Astrocyte of the hippocampus (primary cell): ENCODE measurements around the gene PTPRB.
"Not testable (repeated sequence)": the region's sequence is repeated elsewhere in the genome, so short reads cannot be mapped to it uniquely, and the experiment has no call there.

Experiments used
- DNase-seq: peaks from one replicate; pipeline ENCODE4 v3.0.0; 2011; ENCODE audit warnings: low read depth, low spot score

PTPRB gene

GRCh38 chr12:70540996-70541395 lies 96.2 kb downstream of the PTPRB start:
- no peak for DNase-seq

GRCh38 chr12:70536650-70537049 lies 100.6 kb downstream of the PTPRB start:
- DNase-seq = no peak

DNA sequence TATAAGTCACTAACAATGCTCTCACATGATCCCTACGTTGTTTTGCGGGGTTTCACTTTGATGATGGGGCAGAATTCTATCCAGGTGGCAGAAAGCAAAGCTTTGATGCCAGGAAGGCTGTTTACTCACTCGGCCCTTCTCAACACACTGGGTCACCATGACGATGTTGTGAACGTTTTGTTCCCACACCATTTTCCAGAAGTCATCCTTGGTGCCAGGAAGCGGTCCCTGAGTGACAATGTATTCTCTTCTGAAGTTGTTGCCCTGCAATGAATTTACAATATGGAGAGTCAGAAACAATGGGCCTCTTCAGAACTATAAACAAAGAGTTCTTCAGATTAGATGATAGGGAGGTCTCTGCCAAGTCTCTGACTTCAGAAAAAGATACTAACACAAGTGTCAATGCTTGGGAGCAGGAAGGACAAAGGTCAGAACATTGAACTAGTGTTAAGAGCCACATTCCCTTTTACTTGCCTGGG lies 101.3 kb downstream of the PTPRB start:
- DNase-seq = no peak

- DNase-seq = no peak
These were observed 102.8 kb downstream of the PTPRB start for GRCh38 chr12:70534466-70534865.

DNA sequence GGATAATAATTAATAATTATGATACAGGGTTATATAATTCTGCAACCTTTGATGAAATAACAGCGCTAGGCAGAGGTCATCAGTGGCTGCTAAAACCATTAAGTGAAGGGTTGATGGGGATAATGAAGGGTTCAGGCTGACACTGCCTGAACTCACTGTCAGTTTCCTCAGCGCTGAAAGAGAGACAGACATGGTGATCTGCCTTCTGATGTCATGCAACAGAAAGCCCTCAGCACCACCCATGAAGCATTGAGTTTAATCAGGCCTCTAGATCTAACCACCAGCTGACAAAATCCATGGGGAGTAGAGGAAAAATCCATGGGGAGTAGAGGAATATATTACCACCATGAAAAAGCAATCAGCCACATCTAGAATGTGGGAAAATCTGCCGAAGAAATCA lies 107.6 kb downstream of the PTPRB start:
- no peak for DNase-seq

DNA sequence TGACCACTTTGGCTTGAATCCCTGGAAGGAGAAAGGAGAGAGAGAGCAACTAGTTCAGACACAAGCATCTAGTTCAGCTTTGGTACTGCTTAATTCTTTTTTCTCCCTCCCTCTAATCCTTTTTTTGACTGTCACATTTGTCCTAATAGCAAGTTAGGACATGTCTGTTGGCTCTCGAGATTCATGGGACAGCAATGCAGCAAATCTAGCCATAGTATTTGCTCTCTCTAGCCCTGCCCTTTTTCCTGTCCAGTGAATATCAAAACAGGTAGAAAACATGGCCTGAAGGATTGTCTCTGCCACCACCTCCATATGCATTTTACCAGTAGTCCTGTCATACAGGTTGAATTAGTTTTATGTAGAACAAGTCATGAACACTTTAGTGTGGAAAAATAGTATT lies 116.4 kb downstream of the PTPRB start:
- no peak for DNase-seq

- no peak for DNase-seq
These were observed 123.8 kb downstream of the PTPRB start for GRCh38 chr12:70513426-70513825.

GRCh38 chr12:70508178-70508577 lies 129.1 kb downstream of the PTPRB start:
- DNase-seq = no peak

- DNase-seq = peak; percentile 28
These were observed 129.8 kb downstream of the PTPRB start for GRCh38 chr12:70507442-70507841.

DNA sequence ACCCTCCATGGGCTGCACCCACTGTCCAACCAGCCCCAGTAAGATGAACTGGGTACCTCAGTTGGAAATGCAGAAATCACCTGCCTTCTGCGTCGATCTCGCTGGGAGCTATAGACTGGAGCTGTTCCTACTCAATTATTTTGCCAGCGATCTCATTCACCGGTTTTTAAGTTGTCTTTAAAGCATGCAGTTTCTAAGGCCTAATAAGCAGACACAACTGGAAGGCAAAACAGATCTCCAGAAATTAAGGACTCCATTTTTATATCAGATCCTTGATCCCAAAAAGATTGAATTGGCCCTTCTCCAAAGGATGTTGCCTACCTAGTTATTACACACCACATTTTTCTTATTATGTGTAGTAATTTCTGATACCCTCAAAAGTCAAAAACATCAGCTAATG lies 139.7 kb downstream of the PTPRB start:
- DNase-seq = no peak

DNA sequence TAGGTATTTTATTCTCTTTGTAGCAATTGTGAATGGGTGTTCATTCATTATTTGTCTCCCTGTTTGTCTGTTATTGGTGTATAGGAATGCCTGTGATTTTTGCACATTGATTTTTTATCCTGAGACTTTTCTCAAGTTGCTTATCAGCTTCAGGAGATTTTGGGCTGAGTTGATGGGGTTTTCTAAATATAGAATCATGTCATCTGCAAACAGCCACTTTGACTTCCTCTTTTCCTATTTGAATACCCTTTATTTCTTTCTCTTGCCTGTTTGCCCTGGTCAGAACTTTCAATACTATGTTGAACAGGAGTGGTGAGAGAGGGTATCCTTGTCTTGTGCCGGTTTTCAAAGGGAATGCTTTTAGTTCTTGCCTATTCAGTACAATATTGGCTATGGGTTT lies 144.3 kb downstream of the PTPRB start:
- DNase-seq = not testable (repeated sequence)

DNA sequence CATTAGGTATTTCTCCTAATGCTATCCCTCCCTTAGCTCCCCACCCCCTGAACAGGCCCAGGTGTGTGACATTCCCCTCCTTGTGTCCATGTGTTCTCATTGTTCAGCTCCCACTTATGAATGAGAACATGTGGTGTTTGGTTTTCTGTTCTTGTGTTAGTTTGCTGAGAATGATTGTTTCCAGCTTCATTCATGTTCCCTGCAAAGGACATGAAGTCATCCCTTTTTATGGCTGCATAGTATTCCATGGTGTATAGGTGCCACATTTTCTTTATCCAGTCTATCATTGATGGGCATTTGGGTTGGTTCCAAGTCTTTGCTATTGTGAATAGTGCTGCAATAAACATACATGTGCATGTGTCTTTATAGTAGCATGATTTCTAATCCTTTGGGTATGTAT lies 146.3 kb downstream of the PTPRB start:
- not testable (repeated sequence) for DNase-seq

GRCh38 chr12:70487440-70487839 lies 149.8 kb downstream of the PTPRB start:
- DNase-seq = peak; percentile 60

GRCh38 chr12:70486588-70486987 lies 150.6 kb downstream of the PTPRB start:
- DNase-seq = peak; percentile 12

DNA sequence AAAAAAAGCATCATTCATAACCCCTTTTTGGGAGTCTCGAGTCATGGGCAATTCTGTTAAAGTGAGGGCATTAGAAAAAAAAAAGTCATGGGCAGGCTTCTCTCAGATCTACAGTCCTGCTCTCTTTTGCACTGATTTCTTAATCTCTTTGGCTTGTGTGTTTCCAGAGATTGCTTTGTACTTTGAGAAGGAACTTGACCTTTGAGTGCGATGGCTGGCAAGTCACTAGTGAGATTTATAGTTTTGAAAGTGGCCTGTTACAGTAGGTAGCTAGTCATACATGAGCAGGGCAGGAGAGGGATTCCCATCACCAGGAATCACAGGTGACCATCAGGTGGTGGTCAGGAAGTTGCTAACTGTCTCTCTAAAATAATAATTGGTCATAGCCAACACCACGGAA lies 151.5 kb downstream of the PTPRB start:
- DNase-seq = no peak

DNA sequence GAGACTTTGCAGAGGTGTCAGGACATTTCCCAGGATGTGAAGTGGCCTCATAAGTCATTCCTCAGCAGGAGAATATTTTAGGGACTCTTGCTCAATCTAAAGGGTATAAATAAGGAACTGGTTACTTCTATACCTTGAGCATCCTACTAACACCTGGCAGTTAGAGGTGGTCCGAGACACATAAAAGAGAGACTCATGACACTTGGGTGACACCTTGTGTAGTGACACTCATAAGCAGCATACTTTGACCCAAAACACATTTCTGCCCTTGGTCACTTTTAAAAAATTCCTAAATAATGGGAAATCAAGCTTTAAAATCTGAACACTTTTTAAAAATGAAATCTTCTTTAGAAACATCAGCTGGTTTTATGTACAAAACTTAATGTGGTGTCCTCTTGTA lies 152.8 kb downstream of the PTPRB start:
- no peak for DNase-seq

DNA sequence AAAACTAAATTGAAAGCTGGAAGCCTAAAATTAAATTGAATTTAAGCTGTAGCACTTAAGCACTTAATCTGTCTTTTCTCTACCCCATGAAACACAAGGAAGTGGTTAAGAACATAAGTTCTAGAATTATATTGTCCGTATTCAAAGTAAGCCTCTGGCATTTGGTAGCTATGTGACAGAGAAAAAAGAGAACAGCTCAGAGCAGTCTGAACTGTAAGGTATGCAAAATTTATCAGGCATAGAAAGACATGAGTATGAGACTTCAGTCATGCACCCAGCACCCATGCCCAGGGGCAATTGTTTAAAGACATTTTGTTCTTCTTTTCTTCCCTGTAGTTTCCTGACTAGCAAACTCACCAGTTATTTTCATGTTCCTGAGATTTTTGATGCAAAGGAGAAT lies 154.5 kb downstream of the PTPRB start:
- no peak for DNase-seq

GRCh38 chr12:70469221-70469820 lies 167.9 kb downstream of the PTPRB start:
- no peak for DNase-seq

DNA sequence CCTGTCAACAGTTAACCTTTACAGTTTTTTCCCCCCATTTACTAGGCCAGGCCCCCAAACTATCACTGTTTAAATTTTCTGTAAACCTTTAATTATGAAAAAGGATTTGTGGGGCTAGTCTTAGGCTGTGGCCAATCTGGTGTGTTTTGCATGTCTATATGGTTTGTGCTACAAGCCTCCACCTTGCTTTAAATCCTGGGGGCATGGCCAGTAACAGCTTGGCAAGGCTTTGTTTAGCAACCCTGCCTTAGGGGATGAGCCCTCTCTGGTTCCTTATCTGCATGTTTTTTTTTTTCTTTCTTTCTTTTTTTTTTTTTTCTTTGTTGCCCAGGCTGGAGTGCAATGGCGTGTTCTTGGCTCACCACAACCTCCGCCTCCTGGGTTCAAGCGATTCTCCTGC lies 168.5 kb downstream of the PTPRB start:
- no peak for DNase-seq

DNA sequence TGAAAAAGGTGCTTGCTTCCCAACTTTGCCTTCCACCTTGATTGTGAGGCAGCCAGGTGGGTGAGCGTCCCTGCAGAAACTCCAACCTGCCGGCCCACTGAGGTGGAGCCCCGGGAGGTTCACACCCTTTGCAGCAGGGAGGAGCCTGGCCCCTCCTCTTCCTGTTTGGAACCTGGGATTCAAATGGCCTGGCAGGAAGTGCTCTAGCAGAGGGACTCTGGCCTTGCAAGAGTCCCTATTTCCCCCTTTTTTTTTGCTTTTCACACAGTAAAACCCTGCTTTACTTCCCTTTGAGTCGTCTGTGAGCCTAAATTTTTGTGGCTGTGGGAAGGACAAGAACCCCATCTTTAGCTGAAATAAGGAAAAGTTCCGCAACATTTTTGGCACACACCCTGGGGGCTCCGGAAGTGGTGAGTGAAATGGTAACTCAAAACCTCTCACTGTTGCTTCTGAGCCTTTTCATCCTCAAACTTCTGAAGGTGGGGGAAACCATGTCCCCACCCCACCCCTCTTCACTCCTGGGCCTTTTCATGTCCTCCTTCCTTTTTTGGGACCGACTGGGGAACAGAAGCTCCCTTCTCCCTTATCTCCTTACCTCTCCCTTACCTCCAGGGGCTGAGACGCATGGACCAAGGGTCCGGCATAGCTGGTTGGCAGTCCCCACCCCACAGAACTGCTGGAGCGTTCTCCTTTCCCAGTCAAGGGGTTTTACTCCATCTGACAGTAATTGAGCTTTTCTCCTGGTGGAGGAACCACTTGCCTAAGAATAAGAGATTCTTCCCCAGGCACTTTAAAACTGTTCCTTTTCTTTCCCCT lies 169.1 kb downstream of the PTPRB start:
- DNase-seq = no peak

DNA sequence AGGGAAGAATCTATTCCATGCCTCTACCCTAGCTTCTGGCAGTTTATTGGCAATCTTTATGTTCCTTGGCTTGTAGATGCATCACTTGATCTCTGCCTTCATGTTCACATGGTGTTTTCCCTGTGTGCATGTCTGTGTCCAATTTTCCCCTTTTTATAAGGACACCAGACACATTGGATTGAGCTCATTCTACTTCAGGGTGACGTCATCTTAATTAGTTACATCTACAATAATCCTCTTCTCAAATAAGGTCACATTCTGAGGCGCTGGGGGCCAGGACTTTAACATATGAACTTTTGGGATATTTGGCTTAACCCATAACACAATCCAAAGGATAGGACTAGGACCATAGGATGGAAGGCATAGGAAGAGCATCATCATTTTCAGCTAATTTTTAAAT lies 169.8 kb downstream of the PTPRB start:
- no peak for DNase-seq

- no peak for DNase-seq
These were observed 170.5 kb downstream of the PTPRB start for GRCh38 chr12:70466753-70467152.
